ENCODE measurements around the gene DCP1A.
A peak's percentile ranks its signal among the peaks of the same experiment; 100 is the strongest.
"Not testable (repeated sequence)": the region's sequence is repeated elsewhere in the genome, so short reads cannot be mapped to it uniquely, and the experiment has no call there.

DCP1A gene

DNA sequence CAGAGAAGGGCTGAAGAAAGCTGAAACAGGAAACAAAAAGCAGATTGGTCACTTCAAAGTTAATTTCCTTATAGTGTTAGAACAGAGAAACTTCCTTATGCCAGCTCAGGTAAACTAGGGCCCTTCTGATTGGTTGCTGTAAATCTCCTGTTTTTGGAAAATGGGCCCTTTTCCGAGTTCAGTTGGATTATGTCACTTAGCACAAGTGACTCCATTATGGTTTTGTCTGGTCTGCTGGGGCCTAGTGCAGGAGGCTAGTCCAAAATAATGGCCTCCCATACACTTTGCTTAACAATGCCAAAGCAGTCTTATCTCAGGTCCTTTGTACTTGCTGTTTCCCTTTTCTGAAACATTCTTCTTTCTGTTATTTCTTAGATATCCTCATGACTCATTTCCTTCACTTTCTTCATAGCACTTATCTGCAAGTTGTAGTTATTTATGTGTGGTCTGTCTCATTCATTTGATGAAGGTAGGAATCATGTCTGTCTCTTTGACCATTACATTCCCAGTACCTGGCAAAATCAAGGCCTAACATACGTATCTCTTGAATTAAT, 7.7 kb upstream of the DCP1A start:
- TF ChIP-seq, protein P1, sequence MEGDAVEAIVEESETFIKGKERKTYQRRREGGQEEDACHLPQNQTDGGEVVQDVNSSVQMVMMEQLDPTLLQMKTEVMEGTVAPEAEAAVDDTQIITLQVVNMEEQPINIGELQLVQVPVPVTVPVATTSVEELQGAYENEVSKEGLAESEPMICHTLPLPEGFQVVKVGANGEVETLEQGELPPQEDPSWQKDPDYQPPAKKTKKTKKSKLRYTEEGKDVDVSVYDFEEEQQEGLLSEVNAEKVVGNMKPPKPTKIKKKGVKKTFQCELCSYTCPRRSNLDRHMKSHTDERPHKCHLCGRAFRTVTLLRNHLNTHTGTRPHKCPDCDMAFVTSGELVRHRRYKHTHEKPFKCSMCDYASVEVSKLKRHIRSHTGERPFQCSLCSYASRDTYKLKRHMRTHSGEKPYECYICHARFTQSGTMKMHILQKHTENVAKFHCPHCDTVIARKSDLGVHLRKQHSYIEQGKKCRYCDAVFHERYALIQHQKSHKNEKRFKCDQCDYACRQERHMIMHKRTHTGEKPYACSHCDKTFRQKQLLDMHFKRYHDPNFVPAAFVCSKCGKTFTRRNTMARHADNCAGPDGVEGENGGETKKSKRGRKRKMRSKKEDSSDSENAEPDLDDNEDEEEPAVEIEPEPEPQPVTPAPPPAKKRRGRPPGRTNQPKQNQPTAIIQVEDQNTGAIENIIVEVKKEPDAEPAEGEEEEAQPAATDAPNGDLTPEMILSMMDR (IDR thresholded peaks at IDR 0.05; ENCODE audit: insufficient read depth, low read length), result no peak
- TF ChIP-seq, protein P2, sequence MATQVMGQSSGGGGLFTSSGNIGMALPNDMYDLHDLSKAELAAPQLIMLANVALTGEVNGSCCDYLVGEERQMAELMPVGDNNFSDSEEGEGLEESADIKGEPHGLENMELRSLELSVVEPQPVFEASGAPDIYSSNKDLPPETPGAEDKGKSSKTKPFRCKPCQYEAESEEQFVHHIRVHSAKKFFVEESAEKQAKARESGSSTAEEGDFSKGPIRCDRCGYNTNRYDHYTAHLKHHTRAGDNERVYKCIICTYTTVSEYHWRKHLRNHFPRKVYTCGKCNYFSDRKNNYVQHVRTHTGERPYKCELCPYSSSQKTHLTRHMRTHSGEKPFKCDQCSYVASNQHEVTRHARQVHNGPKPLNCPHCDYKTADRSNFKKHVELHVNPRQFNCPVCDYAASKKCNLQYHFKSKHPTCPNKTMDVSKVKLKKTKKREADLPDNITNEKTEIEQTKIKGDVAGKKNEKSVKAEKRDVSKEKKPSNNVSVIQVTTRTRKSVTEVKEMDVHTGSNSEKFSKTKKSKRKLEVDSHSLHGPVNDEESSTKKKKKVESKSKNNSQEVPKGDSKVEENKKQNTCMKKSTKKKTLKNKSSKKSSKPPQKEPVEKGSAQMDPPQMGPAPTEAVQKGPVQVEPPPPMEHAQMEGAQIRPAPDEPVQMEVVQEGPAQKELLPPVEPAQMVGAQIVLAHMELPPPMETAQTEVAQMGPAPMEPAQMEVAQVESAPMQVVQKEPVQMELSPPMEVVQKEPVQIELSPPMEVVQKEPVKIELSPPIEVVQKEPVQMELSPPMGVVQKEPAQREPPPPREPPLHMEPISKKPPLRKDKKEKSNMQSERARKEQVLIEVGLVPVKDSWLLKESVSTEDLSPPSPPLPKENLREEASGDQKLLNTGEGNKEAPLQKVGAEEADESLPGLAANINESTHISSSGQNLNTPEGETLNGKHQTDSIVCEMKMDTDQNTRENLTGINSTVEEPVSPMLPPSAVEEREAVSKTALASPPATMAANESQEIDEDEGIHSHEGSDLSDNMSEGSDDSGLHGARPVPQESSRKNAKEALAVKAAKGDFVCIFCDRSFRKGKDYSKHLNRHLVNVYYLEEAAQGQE (IDR thresholded peaks at IDR 0.05; ENCODE audit: insufficient replicate concordance, low read depth), result no peak
- TF ChIP-seq SPI1 (IDR thresholded peaks at IDR 0.05; ENCODE audit: borderline replicate concordance, low read depth), result no peak
- no peak for TF ChIP-seq POLR2AphosphoS5 (IDR thresholded peaks at IDR 0.05; ENCODE audit: low read depth)
- TF ChIP-seq GABPA (IDR thresholded peaks at IDR 0.05; ENCODE audit: low read depth), result no peak
- Histone ChIP-seq H3K27me3 (ENCODE audit: insufficient read depth, poor library complexity, severe bottlenecking) (no peaks in the 10 kb centered on the region), H3K27ac (replicated peaks) (peak overlapping the region; percentile 24; the same call in 1 of the 2 replicates), H3K4me3 (replicated peaks; ENCODE audit: insufficient read depth, low read length) (no peak overlapping the region)
- DNase-seq (ENCODE audit: low read depth in 1 of 2, low spot score in 1 of 2), result no peak

GRCh38 chr3:53353202-53353601, 5.9 kb upstream of the DCP1A start:
- H3K4me3 ChIP-seq (replicated peaks; ENCODE audit: insufficient read depth, low read length), result no peak overlapping the region
- H3K27me3 ChIP-seq (ENCODE audit: insufficient read depth, poor library complexity, severe bottlenecking), result no peaks in the 10 kb centered on the region
- TF ChIP-seq GABPA (IDR thresholded peaks at IDR 0.05; ENCODE audit: low read depth) (no peak), SPI1 (IDR thresholded peaks at IDR 0.05; ENCODE audit: borderline replicate concordance, low read depth) (no peak), POLR2AphosphoS5 (IDR thresholded peaks at IDR 0.05; ENCODE audit: low read depth) (no peak)
- TF ChIP-seq, protein P1 (IDR thresholded peaks at IDR 0.05; ENCODE audit: insufficient read depth, low read length), result no peak
- TF ChIP-seq, protein P2 (IDR thresholded peaks at IDR 0.05; ENCODE audit: insufficient replicate concordance, low read depth), result no peak
- H3K27ac ChIP-seq (replicated peaks), result no peak overlapping the region
- no peak for DNase-seq (ENCODE audit: low read depth in 1 of 2, low spot score in 1 of 2)

DNA sequence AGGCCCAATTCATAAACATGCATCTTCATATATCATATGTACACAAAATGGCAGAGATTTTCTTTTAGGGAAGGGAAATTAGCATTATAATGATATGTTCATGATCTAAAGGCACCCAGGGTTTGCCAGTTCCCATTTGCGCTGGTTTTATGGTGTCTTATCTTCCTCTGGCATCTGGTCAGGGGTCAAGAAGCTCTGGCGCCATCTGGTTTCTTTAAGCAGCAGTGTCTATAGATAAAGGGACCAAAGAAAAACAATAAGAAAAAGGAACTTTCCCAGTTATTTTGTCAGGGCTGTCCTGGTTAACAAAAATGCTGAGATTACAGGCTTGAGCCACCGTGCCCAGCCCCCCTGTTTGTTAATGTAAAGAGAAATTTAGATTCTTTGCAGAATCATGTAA, 3.3 kb upstream of the DCP1A start:
- TF ChIP-seq SPI1 (IDR thresholded peaks at IDR 0.05; ENCODE audit: borderline replicate concordance, low read depth), result no peak
- TF ChIP-seq, protein P1 (IDR thresholded peaks at IDR 0.05; ENCODE audit: insufficient read depth, low read length), result peak; percentile 10
- no peak for TF ChIP-seq GABPA (IDR thresholded peaks at IDR 0.05; ENCODE audit: low read depth)
- TF ChIP-seq, protein P2 (IDR thresholded peaks at IDR 0.05; ENCODE audit: insufficient replicate concordance, low read depth), result no peak
- peak; percentile 58; the same call in 1 of the 2 replicates for TF ChIP-seq POLR2AphosphoS5 (IDR thresholded peaks at IDR 0.05; ENCODE audit: low read depth)
- H3K4me3 ChIP-seq (replicated peaks; ENCODE audit: insufficient read depth, low read length), result no peak overlapping the region
- no peak overlapping the region for H3K27ac ChIP-seq (replicated peaks)
- H3K27me3 ChIP-seq (ENCODE audit: insufficient read depth, poor library complexity, severe bottlenecking), result no peaks in the 10 kb centered on the region
- DNase-seq (ENCODE audit: low read depth in 1 of 2, low spot score in 1 of 2), result peak; percentile 61 to 84

DNA sequence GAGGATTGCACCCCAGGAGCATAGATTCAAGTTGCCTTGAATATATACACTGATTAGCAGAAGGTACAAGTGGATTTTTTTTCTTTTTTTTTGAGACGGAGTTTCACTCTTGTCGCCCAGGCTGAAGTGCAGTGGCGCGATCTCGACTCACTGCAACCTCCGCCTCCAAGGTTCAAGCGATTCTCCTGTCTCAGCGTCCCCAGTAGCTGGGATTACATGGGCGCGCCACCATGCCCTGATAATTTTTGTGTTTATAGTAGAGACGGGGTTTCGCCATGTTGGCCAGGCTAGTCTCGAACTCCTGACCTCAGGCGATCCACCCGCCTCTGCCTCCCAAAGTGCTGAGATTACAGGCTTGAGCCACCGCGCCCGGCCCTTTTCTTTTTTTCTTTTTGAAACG, 775 bp upstream of the DCP1A start:
- not testable (repeated sequence) for DNase-seq (ENCODE audit: low read depth in 1 of 2, low spot score in 1 of 2); H3K27me3 ChIP-seq (ENCODE audit: insufficient read depth, poor library complexity, severe bottlenecking)
- Histone ChIP-seq H3K4me3 (replicated peaks; ENCODE audit: insufficient read depth, low read length) (peak overlapping the region; percentile 96), H3K27ac (replicated peaks) (peak overlapping the region; percentile 90)
